ENCODE measurements around the gene ZNF428. TPM values are rescaled to one million over a fixed set of nuclear protein-coding genes. Genes with fewer than 3 reads are reported as not detected.
A peak's percentile ranks its signal among the peaks of the same experiment; 100 is the strongest.

The ZNF428 gene
- total and polyA plus RNA-seq, 2 of the 8 experiments (the other 6 are each of a cell fraction or from before 2014, with no cell fraction given), result 7.8 to 16.7 TPM

- TF ChIP-seq NANOG (IDR thresholded peaks at IDR 0.05; ENCODE audit: insufficient read depth, low read depth, low read length, poor library complexity, severe bottlenecking) (peak; percentile 41), SIX5 (IDR thresholded peaks at IDR 0.05; ENCODE audit: low read depth, low read length) (no peak), POU5F1 (IDR thresholded peaks at IDR 0.05; ENCODE audit: low read depth, low read length) (peak; percentile 70; the same call in 1 of the 2 replicates), HDAC2 (IDR thresholded peaks at IDR 0.05; ENCODE audit: borderline replicate concordance in 1 of 2, low read depth in 2 of 2, low read length in 2 of 2) (peak in 1 of 2 experiments; percentile 94; a peak in 2 of 4 replicates), RFX5 (IDR thresholded peaks at IDR 0.05; ENCODE audit: borderline replicate concordance, low read depth, low read length) (no peak), JUND (IDR thresholded peaks at IDR 0.05; ENCODE audit: low read length) (no peak), FOSL1 (IDR thresholded peaks at IDR 0.05; ENCODE audit: insufficient read depth, low read depth, low read length) (no peak), SIN3A (conservative IDR thresholded peaks at IDR 0.05 in 1 of 2, IDR thresholded peaks at IDR 0.05 in 1 of 2; ENCODE audit: low read depth in 1 of 2, low read length in 2 of 2) (peak; percentile 85 to 88), KDM1A (IDR thresholded peaks at IDR 0.05; ENCODE audit: borderline replicate concordance, low read length) (peak; percentile 99)
These were observed 49.1 kb downstream of the ZNF428 start (continued) for GRCh38 chr19:43570174-43570791.
